SH-SY5Y (cell line): ENCODE measurements around the gene ZNF414.

Source experiments
- GATA2 ChIP-seq: IDR thresholded peaks from 2 replicates; pipeline ENCODE4 v1.6.1; 2011; ENCODE audit warnings: mild to moderate bottlenecking, low read depth, low read length
- GATA3 ChIP-seq: IDR thresholded peaks from 2 replicates; pipeline ENCODE4 v1.6.1; 2011; ENCODE audit warnings: low read depth, mild to moderate bottlenecking, low read length, moderate library complexity

GRCh38 chr19:8483165-8483564, 30.8 kb downstream of the ZNF414 start:
- TF ChIP-seq GATA2 (no peak), GATA3 (no peak)
